A549 (cell line): ENCODE results near the gene DLGAP1. TPM values are rescaled to one million over a fixed set of nuclear protein-coding genes. Genes with fewer than 3 reads are reported as not detected.

ENCODE experiments used
- ATAC-seq, 2 experiments: fragments of 200-7000 bp in 1 of 2; fragments of >200 bp in 1 of 2; cut with Nextera tagmentation in 1 of 2; cut with Tn5 transposase in 1 of 2; 3 replicates each; pipeline versions ENCODE4 v1.8.0 to v1.9.1; 2018 to 2020; ENCODE audit warnings: mild to moderate bottlenecking in 1 of 2, moderate library complexity in 1 of 2
- CTCF ChIA-PET: fragments of 300-600 bp; sonication (Branson Sonifier 250); formaldehyde crosslinking; extraction: SDS; loops from one replicate; lab custom pipeline; 2021; ENCODE audit warnings: antibody characterized with exemption, inconsistent platforms; lab: Yijun Ruan, JAX
- POLR2A ChIA-PET: fragments of 350-600 bp; formaldehyde crosslinking; extraction: SDS; loops from one replicate; lab custom pipeline; 2021; ENCODE audit warnings: antibody characterized with exemption, inconsistent platforms; lab: Yijun Ruan, JAX
- DNase-seq, 2 experiments: peaks; one replicate each; pipeline versions ENCODE4 v3.0.0 to v3.0.0-alpha.2; 2011 to 2016; ENCODE audit warnings: low read depth in 1 of 2, low spot score in 1 of 2
- FAIRE-seq: peaks from 2 replicates; lab custom pipeline; 2011; peaks lifted over from hg19 to GRCh38; lab: Jason Lieb, UNC
- H3K27ac ChIP-seq, 2 experiments: fragments of >200 bp; sonication (Bioruptor Twin); formaldehyde crosslinking; 3 replicates each; pipeline ENCODE4 v1.5.1; 2016 to 2017
- H3K4me1 ChIP-seq: fragments of >200 bp; sonication (Bioruptor Twin); formaldehyde crosslinking; 3 replicates; pipeline ENCODE4 v1.6.1; 2016
- H3K4me2 ChIP-seq: fragments of >200 bp; sonication (Bioruptor Twin); formaldehyde crosslinking; 3 replicates; pipeline ENCODE4 v1.6.1; 2016
- H3K4me3 ChIP-seq: fragments of >200 bp; sonication (Bioruptor Twin); formaldehyde crosslinking; 3 replicates; pipeline ENCODE4 v1.5.1; 2016
- H3K9me3 ChIP-seq: fragments of >200 bp; sonication (Bioruptor Twin); formaldehyde crosslinking; 3 replicates; pipeline ENCODE4 v1.6.1; 2016
- BCL3 ChIP-seq: fragments of >200 bp; sonication (Bioruptor Twin); formaldehyde crosslinking; IDR thresholded peaks from 3 replicates; pipeline ENCODE4 v1.6.1; 2016
- CBX2 ChIP-seq: fragments of 200-600 bp; sonication (generic); IDR thresholded peaks from 2 replicates; pipeline ENCODE4 v1.6.1; 2016; ENCODE audit warnings: low read depth, mild to moderate bottlenecking, borderline replicate concordance
- CTCF ChIP-seq: fragments of >200 bp; sonication (Bioruptor Twin); formaldehyde crosslinking; IDR thresholded peaks from 3 replicates; pipeline ENCODE4 v1.5.1; 2016
- EHF ChIP-seq: fragments of 250-450 bp; sonication (Bioruptor Pico); IDR thresholded peaks from 2 replicates; pipeline ENCODE4 v1.5.0; 2020; ENCODE audit warnings: mild to moderate bottlenecking
- ESRRA ChIP-seq: fragments of 150-350 bp; IDR thresholded peaks from 2 replicates; pipeline ENCODE4 v1.6.1; 2014; ENCODE audit warnings: mild to moderate bottlenecking, low read length, borderline replicate concordance
- FOSL2 ChIP-seq, 2 experiments: fragments of 450-650 bp in 1 of 2; fragments of >200 bp in 1 of 2; sonication (Bioruptor Twin) in 1 of 2; formaldehyde crosslinking; IDR thresholded peaks; 2 replicates each; pipeline versions ENCODE4 v1.5.0 to v1.6.1; 2016 to 2020; ENCODE audit warnings: mild to moderate bottlenecking in 1 of 2, moderate library complexity in 1 of 2
- GATA3 ChIP-seq: IDR thresholded peaks from 2 replicates; pipeline ENCODE4 v1.6.1; 2012; ENCODE audit warnings: borderline replicate concordance
- HDAC2 ChIP-seq: fragments of 200-600 bp; sonication (generic); IDR thresholded peaks from 2 replicates; pipeline ENCODE4 v1.6.1; 2016
- HEYL ChIP-seq: fragments of 250-450 bp; sonication (Bioruptor Pico); IDR thresholded peaks from 2 replicates; pipeline ENCODE4 v1.8.0; 2021; ENCODE audit warnings: mild to moderate bottlenecking, moderate library complexity
- HMGXB4 ChIP-seq: fragments of 250-450 bp; sonication (Bioruptor Pico); IDR thresholded peaks from 2 replicates; pipeline ENCODE4 v1.5.0; 2021; ENCODE audit warnings: mild to moderate bottlenecking, moderate library complexity, borderline replicate concordance
- HOXB5 ChIP-seq: fragments of 250-450 bp; sonication (Bioruptor Pico); IDR thresholded peaks from 2 replicates; pipeline ENCODE4 v1.5.0; 2020; ENCODE audit warnings: mild to moderate bottlenecking, moderate library complexity
- MYC ChIP-seq: IDR thresholded peaks from 2 replicates; pipeline ENCODE4 v1.6.1; 2012; ENCODE audit warnings: mild to moderate bottlenecking, inconsistent platforms, low read length, improper control_type of control experiment, borderline replicate concordance
- NPAS2 ChIP-seq: fragments of 250-450 bp; sonication (Bioruptor Pico); IDR thresholded peaks from 2 replicates; pipeline ENCODE4 v1.8.0; 2022; ENCODE audit warnings: mild to moderate bottlenecking, moderate library complexity, borderline replicate concordance
- NR3C1 ChIP-seq: fragments of >200 bp; sonication (Bioruptor Twin); formaldehyde crosslinking; IDR thresholded peaks from 3 replicates; pipeline ENCODE4 v1.6.1; 2017
- PHF8 ChIP-seq: fragments of 200-600 bp; sonication (generic); IDR thresholded peaks from 2 replicates; pipeline ENCODE4 v1.6.1; 2016; ENCODE audit warnings: low read depth, mild to moderate bottlenecking, antibody characterized with exemption, moderate library complexity, borderline replicate concordance
- POLR2AphosphoS2 ChIP-seq: conservative IDR thresholded peaks from 2 replicates; pipeline ENCODE4 v1.6.1; 2012; ENCODE audit warnings: low read length, improper control_type of control experiment, inconsistent platforms
- RAD21 ChIP-seq, 2 experiments: fragments of >200 bp in 1 of 2; sonication (Bioruptor Twin) in 1 of 2; formaldehyde crosslinking in 1 of 2; IDR thresholded peaks in 1 of 2; conservative IDR thresholded peaks in 1 of 2; 2 replicates in 1 of 2; 3 replicates in 1 of 2; pipeline ENCODE4 v1.6.1; 2012 to 2018; ENCODE audit warnings: inconsistent platforms in 1 of 2
- RCOR1 ChIP-seq: fragments of 150-350 bp; IDR thresholded peaks from 2 replicates; pipeline ENCODE4 v1.6.1; 2014; ENCODE audit warnings: antibody characterized with exemption, low read length, low read depth
- REST ChIP-seq: fragments of 200-600 bp; sonication (generic); IDR thresholded peaks from 2 replicates; pipeline ENCODE4 v1.6.1; 2016; ENCODE audit warnings: antibody characterized with exemption, mild to moderate bottlenecking, moderate library complexity
- ZFP36 ChIP-seq: fragments of 450-650 bp; IDR thresholded peaks from 2 replicates; pipeline ENCODE4 v1.6.1; 2014; ENCODE audit warnings: borderline replicate concordance; ENCODE audit not compliant: partially characterized antibody
- ZSCAN20 ChIP-seq: fragments of 250-450 bp; sonication (Bioruptor Pico); IDR thresholded peaks from 2 replicates; pipeline ENCODE4 v1.8.0; 2022; ENCODE audit warnings: mild to moderate bottlenecking, moderate library complexity
- WGBS: methylation state at CpG from one replicate; pipeline ENCODE4 v1.1.6; 2017; ENCODE audit errors: missing lambda C conversion rate; 5-methylcytosine and 5-hydroxymethylcytosine counted together
- polyA plus RNA-seq, 4 experiments: library from polyadenylated mRNA; depleted of rRNA in 3 of 4; stranded (reverse); fragments of >200 nt; fragmentation: RNase III in 1 of 4; extraction: RNeasy Plus Mini Kit Qiagen cat#74134 plus additional on column Dnase treatment in 1 of 4; gene quantifications; 2 replicates in 3 of 4; 3 replicates in 1 of 4; pipeline ENCODE4 v1.2.3, GENCODE V29; 2011 to 2017

The DLGAP1 gene
- polyA plus RNA-seq, 2 of the 4 experiments (the other 2 are of a cell fraction), result 0.04 to 0.12 TPM

GRCh38 chr18:3479978-3480509 is 975.1 kb downstream of the DLGAP1 start:
- H3K27ac ChIP-seq, result no peak overlapping the region
- ChIA-PET CTCF (no interaction called here), POLR2A (no interaction called here)
- DNase-seq, result no peak
- no peaks in the 10 kb centered on the region for H3K9me3 ChIP-seq
- no peaks in the 10 kb centered on the region for H3K4me1 ChIP-seq
- TF ChIP-seq RAD21 (conservative IDR thresholded peaks at IDR 0.05 in 1 of 2, IDR thresholded peaks at IDR 0.05 in 1 of 2) (no peak), NPAS2 (no peak), REST (no peak), HEYL (CRISPR knock-in tag) (no peak), EHF (CRISPR knock-in tag) (no peak), PHF8 (no peak), GATA3 (no peak), ZFP36 (no peak), RCOR1 (no peak), CTCF (no peak), BCL3 (no peak), MYC (no peak), POLR2AphosphoS2 (no peak), HOXB5 (CRISPR knock-in tag) (no peak)
- TF ChIP-seq, all 56 proteins: peak for 0
- Histone ChIP-seq H3K4me2 (no peak overlapping the region), H3K4me3 (no peak overlapping the region)
- ATAC-seq (no peak), FAIRE-seq (no peak)
- 75% methylated on average over 5 of the region's 5 CpGs for WGBS

GRCh38 chr18:3478262-3478978 is 976.7 kb downstream of the DLGAP1 start:
- ChIA-PET POLR2A (no interaction called here), CTCF (interaction anchor here (0.9 to 1.3 kb wide), 2 partner anchors 8 to 115 kb away, joined by 3 to 5 read pairs; no protein-coding TSS in a partner anchor)
- FAIRE-seq (no peak), DNase-seq (no peak), ATAC-seq (no peak)
- no peak overlapping the region for H3K4me2 ChIP-seq
- no peaks in the 10 kb centered on the region; the same call in 2 of the 3 replicates for H3K9me3 ChIP-seq
- whole genome bisulfite sequencing, result 94% methylated on average over 8 of the region's 8 CpGs
- no peak overlapping the region for H3K4me3 ChIP-seq
- no peaks in the 10 kb centered on the region for H3K4me1 ChIP-seq
- TF ChIP-seq ZSCAN20 (CRISPR knock-in tag) (no peak), BCL3 (no peak), HMGXB4 (CRISPR knock-in tag) (no peak), HDAC2 (no peak), NR3C1 (no peak), ESRRA (no peak), EHF (CRISPR knock-in tag) (no peak), CBX2 (no peak), FOSL2 (IDR thresholded peaks at IDR 0.05) (no peak), FOSL2 (CRISPR knock-in tag; IDR thresholded peaks at IDR 0.05) (no peak)
- no peak overlapping the region for H3K27ac ChIP-seq
